Chondrocyte (in vitro differentiated cells): ENCODE data around the gene GALNT2. TPM values are rescaled to one million over a fixed set of nuclear protein-coding genes. Genes with fewer than 3 reads are reported as not detected.

Experiments used
- DNase-seq: peaks from one replicate; pipeline ENCODE4 v3.0.0; 2021; ENCODE audit warnings: mixed read lengths, low spot score
- H3K27ac Mint-ChIP-seq: one replicate; pipeline ENCODE4 v1.8.0; 2021; ENCODE audit warnings: mild to moderate bottlenecking, moderate library complexity, mixed read lengths; ENCODE audit not compliant: unreplicated experiment
- H3K27me3 Mint-ChIP-seq: 2 replicates; pipeline ENCODE4 v1.8.0; 2021; ENCODE audit warnings: low read depth, mixed read lengths
- H3K36me3 Mint-ChIP-seq: 2 replicates; pipeline ENCODE4 v1.8.0; 2021; ENCODE audit warnings: low read depth, mixed read lengths
- H3K4me1 Mint-ChIP-seq: 2 replicates; pipeline ENCODE4 v1.8.0; 2021; ENCODE audit warnings: low read depth, mild to moderate bottlenecking, mixed read lengths
- H3K4me3 Mint-ChIP-seq: one replicate; pipeline ENCODE4 v1.8.0; 2021; ENCODE audit warnings: mild to moderate bottlenecking, moderate library complexity, mixed read lengths; ENCODE audit not compliant: unreplicated experiment
- H3K9me3 Mint-ChIP-seq: 2 replicates; pipeline ENCODE4 v1.8.0; 2021; ENCODE audit warnings: low read depth, mixed read lengths
- CTCF ChIP-seq: fragments of 200-600 bp; sonication (generic); IDR thresholded peaks from 2 replicates; pipeline ENCODE4 v1.5.0; 2021; ENCODE audit warnings: antibody characterized with exemption, mild to moderate bottlenecking, moderate library complexity
- total RNA-seq: library from RNA; stranded (reverse); gene quantifications from 3 replicates; pipeline ENCODE4 v1.2.1, GENCODE V29; 2021

GALNT2 gene
- total RNA-seq, 1 donor from 2014 or later = 223 TPM

DNA sequence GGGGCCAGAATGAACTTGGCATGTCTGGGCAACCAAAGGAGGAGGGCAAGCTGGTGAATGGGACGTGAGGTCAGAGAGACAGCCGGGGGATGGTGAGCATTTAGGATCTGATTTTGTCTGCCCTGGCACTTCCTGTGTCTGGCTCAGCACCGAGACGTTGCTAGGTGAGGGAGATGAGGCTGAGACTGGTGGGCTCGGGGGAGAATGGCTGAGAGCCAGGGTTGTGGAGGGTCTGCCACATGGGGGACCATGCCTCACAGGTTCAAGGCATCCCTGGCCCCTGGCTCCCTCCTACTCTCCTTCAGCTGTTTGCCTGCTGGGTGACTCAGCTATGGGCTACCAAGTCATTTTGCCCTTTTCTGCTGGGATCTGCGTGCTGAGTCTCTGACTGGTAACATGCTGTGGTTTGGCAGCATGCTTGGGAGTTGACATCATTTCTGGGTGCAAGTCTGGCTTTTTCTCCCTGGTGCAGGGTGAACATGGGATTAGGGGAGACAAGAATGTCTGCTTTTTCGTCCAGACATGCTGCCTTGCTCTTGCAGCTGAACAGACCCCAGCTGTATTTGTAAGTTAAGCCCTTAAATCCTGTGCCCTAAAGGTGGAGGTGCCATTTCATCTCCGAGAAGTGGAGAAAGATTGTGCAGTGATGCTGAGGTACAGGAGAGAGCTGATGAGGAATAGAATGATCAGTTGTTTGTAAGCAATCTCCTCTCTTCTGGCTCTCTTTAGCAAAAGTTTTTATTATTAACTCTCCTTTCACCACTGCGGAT lies 17.6 kb downstream of the GALNT2 start:
- Mint-ChIP-seq H3K27ac (peak overlapping the region; percentile 98), H3K9me3 (peaks cover 5% of the 10 kb centered on the region), H3K36me3 (peaks cover 7% of the 10 kb centered on the region), H3K27me3 (no peaks in the 10 kb centered on the region), H3K4me3 (peak overlapping the region; percentile 23), H3K4me1 (peaks cover 98% of the 10 kb centered on the region)
- DNase-seq = no peak
- no peak for TF ChIP-seq CTCF

GRCh38 chr1:230085178-230085515 lies 18.1 kb downstream of the GALNT2 start:
- no peak for DNase-seq
- peak overlapping the region; percentile 98 for H3K27ac Mint-ChIP-seq
- peak overlapping the region; percentile 23 for H3K4me3 Mint-ChIP-seq
- no peak for TF ChIP-seq CTCF
- H3K27me3 Mint-ChIP-seq = no peaks in the 10 kb centered on the region
- H3K4me1 Mint-ChIP-seq = peaks cover 98% of the 10 kb centered on the region
- peaks cover 7% of the 10 kb centered on the region for H3K36me3 Mint-ChIP-seq
- H3K9me3 Mint-ChIP-seq = peaks cover 5% of the 10 kb centered on the region

GRCh38 chr1:230086151-230086550 lies 19.1 kb downstream of the GALNT2 start:
- H3K4me1 Mint-ChIP-seq = peaks cover 100% of the 10 kb centered on the region
- H3K27ac Mint-ChIP-seq = peak overlapping the region; percentile 98

DNA sequence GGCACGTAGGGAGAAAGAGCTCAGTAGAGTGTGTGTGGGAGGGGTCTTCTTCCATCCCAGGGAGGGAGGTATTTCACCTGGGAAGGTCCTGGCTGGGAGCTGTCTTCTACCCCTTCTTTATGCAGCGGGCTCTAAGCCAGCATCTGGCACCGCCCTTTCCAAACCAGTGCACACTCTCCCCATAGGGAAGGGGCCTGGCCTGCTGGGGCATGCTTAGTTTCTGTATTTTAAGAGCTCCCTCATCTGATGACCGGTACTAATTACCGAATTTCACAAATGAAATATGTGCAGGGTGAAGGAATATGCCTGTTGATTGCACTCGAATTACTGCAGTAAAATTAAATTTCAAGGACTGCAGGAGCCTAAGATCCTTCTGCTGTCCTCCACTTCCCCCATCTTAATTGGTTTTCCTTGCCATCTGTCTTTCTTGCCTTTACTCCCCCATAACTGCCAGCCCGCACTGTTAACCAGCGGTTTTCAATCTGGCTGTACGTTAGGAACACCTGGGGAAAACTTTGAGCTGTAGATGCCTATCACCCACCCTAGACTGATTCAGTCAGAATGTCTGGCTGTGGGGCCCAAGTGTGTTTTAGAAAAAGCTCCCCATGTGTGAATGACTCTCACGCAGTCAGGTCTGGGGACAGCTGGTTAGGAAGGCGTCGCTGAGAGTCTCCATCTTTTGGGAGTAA lies 20.1 kb downstream of the GALNT2 start:
- Mint-ChIP-seq H3K27ac (peak overlapping the region; percentile 98), H3K36me3 (peaks cover 4% of the 10 kb centered on the region), H3K9me3 (peaks cover 5% of the 10 kb centered on the region), H3K4me3 (no peak overlapping the region), H3K27me3 (no peaks in the 10 kb centered on the region), H3K4me1 (peaks cover 100% of the 10 kb centered on the region)
- no peak for DNase-seq
- no peak for TF ChIP-seq CTCF

More at GRCh38 chr1:230086151-230086550, 19.1 kb downstream of the GALNT2 start:
- no peak for TF ChIP-seq CTCF
- no peak overlapping the region for H3K4me3 Mint-ChIP-seq
- peaks cover 5% of the 10 kb centered on the region for H3K9me3 Mint-ChIP-seq
- peaks cover 7% of the 10 kb centered on the region for H3K36me3 Mint-ChIP-seq
- DNase-seq = no peak
- H3K27me3 Mint-ChIP-seq = no peaks in the 10 kb centered on the region

DNA sequence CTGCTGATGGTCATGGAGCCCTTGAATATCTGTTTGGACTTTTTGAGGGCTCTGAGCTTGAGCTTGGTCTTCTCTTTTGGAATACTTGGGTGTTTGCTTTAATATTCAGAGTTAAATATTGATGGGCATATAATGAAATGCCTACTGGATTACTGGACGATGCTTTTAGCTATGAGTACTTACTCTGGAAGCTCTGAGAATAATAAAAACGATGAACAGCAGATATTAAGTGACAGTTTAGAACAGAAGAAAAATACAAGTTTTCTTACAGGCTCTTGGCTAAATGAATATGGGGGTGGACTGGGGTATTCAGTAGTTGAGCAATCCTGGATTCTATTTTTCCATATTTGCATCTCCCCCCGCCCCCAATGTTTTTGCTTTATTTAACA lies 20.7 kb downstream of the GALNT2 start:
- H3K36me3 Mint-ChIP-seq = peaks cover 1% of the 10 kb centered on the region
- H3K9me3 Mint-ChIP-seq = peaks cover 2% of the 10 kb centered on the region
- H3K27ac Mint-ChIP-seq = peak overlapping the region; percentile 98
- DNase-seq = no peak
- H3K27me3 Mint-ChIP-seq = no peaks in the 10 kb centered on the region
- H3K4me1 Mint-ChIP-seq = peaks cover 100% of the 10 kb centered on the region
- H3K4me3 Mint-ChIP-seq = no peak overlapping the region
- TF ChIP-seq CTCF = no peak
